ENCODE measurements around the gene KANSL1. TPM values are rescaled to one million over a fixed set of nuclear protein-coding genes. Genes with fewer than 3 reads are reported as not detected.
"Not testable (repeated sequence)": the region's sequence is repeated elsewhere in the genome, so short reads cannot be mapped to it uniquely, and the experiment has no call there.

KANSL1 gene
- total and polyA plus RNA-seq, 9 of the 15 experiments (the other 6 are each of a cell fraction or from before 2014, with no cell fraction given): 3.6 to 55.4 (median 31.8) TPM

DNA sequence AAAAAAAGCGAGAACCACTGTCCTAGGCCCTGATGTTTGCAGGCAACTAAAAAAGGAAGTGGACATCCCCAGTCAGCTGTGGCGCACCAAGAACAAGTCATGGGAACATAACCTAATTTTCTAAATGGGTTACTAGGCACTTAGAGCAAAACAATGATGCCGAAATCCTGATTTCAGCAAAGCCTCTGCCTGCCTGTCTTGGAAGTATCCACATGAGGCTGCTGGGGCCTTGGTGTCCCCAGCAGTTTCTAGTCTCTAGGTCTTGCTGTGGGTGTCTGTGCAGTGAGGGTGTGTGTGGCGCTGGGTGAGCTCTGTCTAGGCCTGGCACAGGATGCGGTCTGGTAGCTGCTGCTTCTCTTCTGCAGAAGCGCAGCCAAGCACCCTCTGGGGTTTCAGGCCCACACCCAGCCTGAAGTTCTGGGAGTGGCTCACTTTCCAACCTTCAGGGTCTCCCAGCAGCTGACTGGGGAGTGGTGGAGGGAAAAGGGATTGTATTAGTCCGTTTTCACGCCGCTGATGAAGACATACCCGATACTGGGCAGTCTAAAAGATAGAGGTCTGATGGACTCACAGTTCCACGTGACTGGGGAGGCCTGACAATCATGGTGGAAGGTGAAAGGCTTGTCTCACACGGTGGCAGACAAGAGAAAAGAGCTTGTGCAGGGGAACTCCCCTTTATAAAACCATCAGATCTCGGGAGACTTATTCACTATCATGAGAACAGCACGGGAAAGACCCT is 173.0 kb downstream of the KANSL1 start:
- ATAC-seq (no peak), FAIRE-seq (no peak), DNase-seq (ENCODE audit: extremely low read depth in 1 of 4, low spot score in 3 of 4) (no peak)
- no peak overlapping the region for H3K27ac ChIP-seq (ENCODE audit: extremely low read depth, low read depth, low read length)
- no peak overlapping the region for H3K4me3 ChIP-seq
- no TSS peak for BruUV-seq (replicated peaks)
- H3K9me1 ChIP-seq (ENCODE audit: control insufficient read depth, insufficient read depth, low read length): no peaks in the 10 kb centered on the region
- H2AFZ ChIP-seq (ENCODE audit: low read depth, low read length): no peak overlapping the region
- H3K9me3 ChIP-seq (replicated peaks; ENCODE audit: control insufficient read depth, insufficient read depth, low read depth, low read length): no peaks in the 10 kb centered on the region
- H4K20me1 ChIP-seq (replicated peaks; ENCODE audit: control insufficient read depth, insufficient read depth, low read length): no peaks in the 10 kb centered on the region
- 55% methylated on average over 11 of the region's 14 CpGs for WGBS (ENCODE audit: insufficient coverage, low coverage, missing lambda C conversion rate)
- CTCF ChIA-PET (ENCODE audit: low intra/inter-chr PET ratio): no interaction called here
- H3K79me2 ChIP-seq (ENCODE audit: control insufficient read depth, insufficient read depth, low read length): no peaks in the 10 kb centered on the region
- no peak overlapping the region for H3K4me2 ChIP-seq (ENCODE audit: insufficient read depth, low read length)
- TF ChIP-seq SOX6 (IDR thresholded peaks at IDR 0.05): no peak
- TF ChIP-seq SPI1 (IDR thresholded peaks at IDR 0.05; ENCODE audit: borderline replicate concordance, low read depth, low read length): peak; percentile 43; the same call in 1 of the 2 replicates
- in situ Hi-C loops (cut with MboI) (no loop called here), intact Hi-C loops (cut with micrococcal nuclease) (no loop called here)
- H3K36me3 ChIP-seq (ENCODE audit: control insufficient read depth, insufficient read depth, low read length): 0 out of 3 replicates have a peak, but pooled peaks cover 4% of the 10 kb centered on the region
- H3K27me3 ChIP-seq (ENCODE audit: control insufficient read depth in 2 of 2, insufficient read depth in 2 of 2, low read length in 2 of 2): no peaks in the 10 kb centered on the region
- peak overlapping the region in 1 of 2 experiments; percentile 68; a peak in 1 of 4 replicates for H3K9ac ChIP-seq (ENCODE audit: insufficient read depth in 1 of 2, low read depth in 2 of 2, low read length in 2 of 2)
- H3K4me1 ChIP-seq (replicated peaks in 1 of 2; ENCODE audit: control insufficient read depth in 2 of 2, insufficient read depth in 2 of 2, low read length in 2 of 2): peaks cover 0 to 7% of the 10 kb centered on the region in 2 experiments; a peak in 3 of 5 replicates
- POLR2A ChIA-PET: interaction anchor here (1.3 kb wide), 1 partner anchor 13 kb away, joined by 3 read pairs; no protein-coding TSS in a partner anchor

DNA sequence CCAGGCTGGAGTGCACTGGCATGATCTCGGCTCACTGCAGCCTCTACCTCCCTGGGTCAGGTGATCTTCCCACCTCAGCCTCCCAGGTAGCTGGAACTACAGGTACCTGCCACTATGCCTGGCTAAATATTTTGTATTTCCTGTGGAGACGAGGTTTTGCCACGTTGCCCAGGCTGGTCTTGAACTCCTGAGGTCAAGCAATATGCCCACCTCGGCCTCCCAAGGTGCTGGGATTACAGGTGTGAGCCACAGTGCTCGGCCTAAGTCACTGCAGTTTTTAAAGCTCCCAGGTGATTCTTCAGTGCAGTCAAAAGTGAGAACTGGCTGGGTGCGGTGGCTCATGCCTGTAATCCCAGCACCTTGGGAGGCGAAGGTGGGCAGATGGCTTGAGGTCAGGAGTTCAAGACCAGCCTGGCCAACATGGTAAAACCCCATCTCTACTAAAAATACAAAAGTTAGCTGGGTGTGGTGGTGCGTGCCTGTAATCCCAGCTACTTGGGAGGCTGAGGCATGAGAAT is 173.8 kb downstream of the KANSL1 start:
- DNase-seq (ENCODE audit: extremely low read depth in 1 of 4, low spot score in 3 of 4); FAIRE-seq; H3K4me3 ChIP-seq; H4K20me1 ChIP-seq (replicated peaks; ENCODE audit: control insufficient read depth, insufficient read depth, low read length); H3K27me3 ChIP-seq (ENCODE audit: control insufficient read depth in 2 of 2, insufficient read depth in 2 of 2, low read length in 2 of 2); H3K9me1 ChIP-seq (ENCODE audit: control insufficient read depth, insufficient read depth, low read length); CTCF ChIA-PET (ENCODE audit: low intra/inter-chr PET ratio); H3K9ac ChIP-seq (ENCODE audit: insufficient read depth in 1 of 2, low read depth in 2 of 2, low read length in 2 of 2); H3K79me2 ChIP-seq (ENCODE audit: control insufficient read depth, insufficient read depth, low read length); H3K36me3 ChIP-seq (ENCODE audit: control insufficient read depth, insufficient read depth, low read length); H3K9me3 ChIP-seq (replicated peaks; ENCODE audit: control insufficient read depth, insufficient read depth, low read depth, low read length); intact Hi-C loops (cut with micrococcal nuclease); H3K4me2 ChIP-seq (ENCODE audit: insufficient read depth, low read length); H3K27ac ChIP-seq (ENCODE audit: extremely low read depth, low read depth, low read length); H3K4me1 ChIP-seq (replicated peaks in 1 of 2; ENCODE audit: control insufficient read depth in 2 of 2, insufficient read depth in 2 of 2, low read length in 2 of 2); BruUV-seq (replicated peaks); H2AFZ ChIP-seq (ENCODE audit: low read depth, low read length); ATAC-seq; in situ Hi-C loops (cut with MboI): not testable (repeated sequence)
- 66% methylated on average over 8 of the region's 8 CpGs for WGBS (ENCODE audit: insufficient coverage, low coverage, missing lambda C conversion rate)
- POLR2A ChIA-PET: interaction anchor here (1.3 kb wide), 1 partner anchor 12 kb away, joined by 3 read pairs; no protein-coding TSS in a partner anchor

All from K562 (cell line).